HUES48 (cell line): ENCODE measurements around the gene CNTNAP2.
A peak's percentile ranks its signal among the peaks of the same experiment; 100 is the strongest.

ENCODE experiments used
- H3K27ac ChIP-seq: one replicate; pipeline ENCODE4 v1.7.0; 2013; ENCODE audit warnings: low read depth, low read length, inconsistent platforms
- H3K27me3 ChIP-seq: 2 replicates; pipeline ENCODE4 v1.6.1; 2013; ENCODE audit warnings: mild to moderate bottlenecking, low read length; ENCODE audit not compliant: control insufficient read depth, insufficient read depth
- H3K36me3 ChIP-seq: 2 replicates; pipeline ENCODE4 v1.6.1; 2013; ENCODE audit warnings: low read length; ENCODE audit not compliant: control insufficient read depth, insufficient read depth
- H3K4me1 ChIP-seq: 2 replicates; pipeline ENCODE4 v1.6.1; 2013; ENCODE audit warnings: mild to moderate bottlenecking, low read length; ENCODE audit not compliant: control insufficient read depth, insufficient read depth
- H3K4me3 ChIP-seq: 2 replicates; pipeline ENCODE4 v1.5.1; 2013; ENCODE audit warnings: mild to moderate bottlenecking, low read depth, low read length
- H3K9ac ChIP-seq: 2 replicates; pipeline ENCODE4 v1.6.1; 2013; ENCODE audit warnings: mild to moderate bottlenecking, low read depth, low read length, moderate library complexity
- H3K9me3 ChIP-seq: 2 replicates; pipeline ENCODE4 v1.6.1; 2013; ENCODE audit warnings: low read length; ENCODE audit not compliant: control insufficient read depth, insufficient read depth

Gene CNTNAP2

GRCh38 chr7:148241700-148242293, 2125.2 kb downstream of the CNTNAP2 start:
- Histone ChIP-seq H3K36me3 (no peaks in the 10 kb centered on the region), H3K4me3 (no peak overlapping the region), H3K9me3 (no peaks in the 10 kb centered on the region), H3K27ac (no peak overlapping the region), H3K9ac (no peak overlapping the region), H3K4me1 (no peaks in the 10 kb centered on the region), H3K27me3 (0 out of 2 replicates have a peak, but pooled peaks cover 2% of the 10 kb centered on the region)

GRCh38 chr7:148242294-148242821, 2125.8 kb downstream of the CNTNAP2 start:
- 0 out of 2 replicates have a peak, but pooled peaks cover 2% of the 10 kb centered on the region for H3K27me3 ChIP-seq
- H3K27ac ChIP-seq = no peak overlapping the region
- H3K9ac ChIP-seq = no peak overlapping the region
- no peaks in the 10 kb centered on the region for H3K4me1 ChIP-seq
- no peak overlapping the region; the same call in 1 of the 2 replicates for H3K4me3 ChIP-seq
- H3K36me3 ChIP-seq = no peaks in the 10 kb centered on the region
- H3K9me3 ChIP-seq = no peaks in the 10 kb centered on the region

- Histone ChIP-seq H3K4me1 (no peaks in the 10 kb centered on the region), H3K4me3 (no peak overlapping the region), H3K9me3 (peaks cover 4% of the 10 kb centered on the region), H3K36me3 (no peaks in the 10 kb centered on the region), H3K27me3 (0 out of 2 replicates have a peak, but pooled peaks cover 2% of the 10 kb centered on the region), H3K27ac (no peak overlapping the region), H3K9ac (no peak overlapping the region)
These were observed 2128.8 kb downstream of the CNTNAP2 start for GRCh38 chr7:148245381-148245780.

- peaks cover 21% of the 10 kb centered on the region for H3K9me3 ChIP-seq
These were observed 2137.0 kb downstream of the CNTNAP2 start for GRCh38 chr7:148253629-148254028.

DNA sequence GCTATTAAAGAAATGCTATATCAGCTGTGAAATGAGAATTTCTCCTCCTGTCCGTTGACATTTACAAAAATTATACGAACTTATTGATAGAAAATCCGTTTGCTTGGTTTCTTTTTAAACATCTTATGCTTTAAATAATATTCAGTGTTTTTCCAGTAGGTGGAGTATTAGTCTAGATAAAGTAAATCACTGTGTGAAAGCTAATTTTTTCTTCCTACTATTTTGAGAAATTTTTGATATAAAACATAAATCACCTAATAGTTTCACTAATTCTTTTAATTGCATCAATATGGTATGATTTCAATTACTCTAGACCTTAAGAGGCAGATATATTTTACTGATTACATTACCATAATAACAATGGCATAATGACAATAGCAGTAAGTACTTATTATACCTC, 2138.7 kb downstream of the CNTNAP2 start:
- Histone ChIP-seq H3K4me1 (no peaks in the 10 kb centered on the region), H3K27ac (no peak overlapping the region), H3K9me3 (peaks cover 18% of the 10 kb centered on the region), H3K36me3 (no peaks in the 10 kb centered on the region), H3K27me3 (no peaks in the 10 kb centered on the region), H3K9ac (no peak overlapping the region), H3K4me3 (no peak overlapping the region)

More at GRCh38 chr7:148253629-148254028, 2137.0 kb downstream of the CNTNAP2 start:
- no peaks in the 10 kb centered on the region for H3K27me3 ChIP-seq
- H3K27ac ChIP-seq = no peak overlapping the region
- no peaks in the 10 kb centered on the region for H3K4me1 ChIP-seq
- no peak overlapping the region for H3K9ac ChIP-seq
- H3K4me3 ChIP-seq = no peak overlapping the region
- no peaks in the 10 kb centered on the region for H3K36me3 ChIP-seq

GRCh38 chr7:148256433-148256832, 2139.8 kb downstream of the CNTNAP2 start:
- H3K4me1 ChIP-seq = no peaks in the 10 kb centered on the region
- peaks cover 7% of the 10 kb centered on the region for H3K9me3 ChIP-seq
- H3K36me3 ChIP-seq = no peaks in the 10 kb centered on the region
- H3K9ac ChIP-seq = no peak overlapping the region
- H3K27ac ChIP-seq = no peak overlapping the region
- H3K4me3 ChIP-seq = no peak overlapping the region
- no peaks in the 10 kb centered on the region for H3K27me3 ChIP-seq

GRCh38 chr7:148260599-148260998, 2144.0 kb downstream of the CNTNAP2 start:
- H3K4me1 ChIP-seq = peaks cover 7% of the 10 kb centered on the region
- no peak overlapping the region for H3K4me3 ChIP-seq
- no peaks in the 10 kb centered on the region for H3K27me3 ChIP-seq
- H3K9me3 ChIP-seq = no peaks in the 10 kb centered on the region
- no peak overlapping the region for H3K9ac ChIP-seq
- H3K27ac ChIP-seq = no peak overlapping the region
- H3K36me3 ChIP-seq = no peaks in the 10 kb centered on the region

- H3K9ac ChIP-seq = no peak overlapping the region
- H3K4me3 ChIP-seq = no peak overlapping the region
- H3K36me3 ChIP-seq = no peaks in the 10 kb centered on the region
- no peaks in the 10 kb centered on the region for H3K27me3 ChIP-seq
- H3K9me3 ChIP-seq = no peaks in the 10 kb centered on the region
- H3K4me1 ChIP-seq = peaks cover 7% of the 10 kb centered on the region
- no peak overlapping the region for H3K27ac ChIP-seq
These were observed 2144.9 kb downstream of the CNTNAP2 start for GRCh38 chr7:148261523-148261922.

DNA sequence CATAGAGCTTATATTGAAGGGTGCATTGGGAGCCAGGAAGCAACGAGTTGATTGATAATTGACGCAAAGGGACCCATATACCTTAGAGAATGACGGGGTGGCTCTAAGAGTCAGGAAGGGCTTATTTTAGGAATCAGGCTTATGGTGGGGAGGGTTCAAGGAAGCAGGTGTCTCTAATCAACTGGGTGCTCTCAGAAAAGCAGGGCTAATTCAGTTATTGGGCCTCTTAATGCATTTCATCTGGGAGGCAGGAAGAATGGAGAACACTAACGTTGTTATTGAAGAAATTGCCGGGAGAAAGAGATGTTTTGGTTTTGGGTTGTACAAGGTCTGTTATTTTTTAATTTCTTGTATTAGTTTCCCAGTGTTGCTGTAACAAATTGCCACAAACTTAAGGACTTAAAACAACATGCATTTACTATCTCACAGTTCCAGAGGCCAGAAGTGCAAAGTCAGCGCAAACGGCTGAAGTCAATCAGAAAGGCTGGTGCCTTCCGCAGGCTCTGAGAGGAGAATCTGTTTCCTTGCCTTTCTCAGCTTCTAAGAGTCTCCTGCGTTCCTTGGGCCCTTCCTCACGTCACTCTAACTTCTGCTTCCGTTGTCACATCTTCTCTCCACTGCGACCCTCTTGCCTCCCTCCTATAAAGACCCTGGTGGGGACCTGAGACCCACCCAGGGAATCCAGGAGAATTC, 2145.5 kb downstream of the CNTNAP2 start:
- Histone ChIP-seq H3K27me3 (no peaks in the 10 kb centered on the region), H3K9me3 (no peaks in the 10 kb centered on the region), H3K4me1 (peaks cover 7% of the 10 kb centered on the region), H3K4me3 (no peak overlapping the region), H3K9ac (no peak overlapping the region), H3K27ac (no peak overlapping the region), H3K36me3 (no peaks in the 10 kb centered on the region)

DNA sequence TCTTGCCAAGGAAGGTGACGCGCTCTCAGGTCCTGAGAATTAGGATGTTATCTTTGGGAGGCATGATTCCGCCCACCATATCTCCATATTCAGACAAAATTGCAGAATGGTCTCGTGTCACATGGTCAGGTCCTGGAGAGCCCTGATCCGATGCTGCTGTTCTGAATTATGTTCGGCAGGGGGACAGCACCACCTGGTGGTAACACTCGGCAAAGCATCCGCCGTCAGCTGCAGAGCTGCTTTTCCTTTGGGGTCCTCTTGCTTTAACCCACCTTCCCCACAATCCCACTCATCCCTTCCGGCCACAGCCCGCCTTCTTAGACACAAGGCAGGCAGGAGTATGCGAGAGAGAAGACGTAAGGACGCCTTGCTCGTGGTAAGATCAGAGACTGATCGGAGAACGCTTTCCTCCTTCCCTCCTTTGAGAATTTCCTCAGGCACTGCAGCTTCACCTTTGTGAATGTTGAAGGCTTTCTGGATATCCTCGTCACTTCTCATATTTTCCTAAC, 2146.2 kb downstream of the CNTNAP2 start:
- Histone ChIP-seq H3K4me1 (peaks cover 7% of the 10 kb centered on the region), H3K4me3 (no peak overlapping the region), H3K27ac (no peak overlapping the region), H3K9me3 (no peaks in the 10 kb centered on the region), H3K27me3 (no peaks in the 10 kb centered on the region), H3K9ac (no peak overlapping the region; the same call in 1 of the 2 replicates), H3K36me3 (no peaks in the 10 kb centered on the region)

DNA sequence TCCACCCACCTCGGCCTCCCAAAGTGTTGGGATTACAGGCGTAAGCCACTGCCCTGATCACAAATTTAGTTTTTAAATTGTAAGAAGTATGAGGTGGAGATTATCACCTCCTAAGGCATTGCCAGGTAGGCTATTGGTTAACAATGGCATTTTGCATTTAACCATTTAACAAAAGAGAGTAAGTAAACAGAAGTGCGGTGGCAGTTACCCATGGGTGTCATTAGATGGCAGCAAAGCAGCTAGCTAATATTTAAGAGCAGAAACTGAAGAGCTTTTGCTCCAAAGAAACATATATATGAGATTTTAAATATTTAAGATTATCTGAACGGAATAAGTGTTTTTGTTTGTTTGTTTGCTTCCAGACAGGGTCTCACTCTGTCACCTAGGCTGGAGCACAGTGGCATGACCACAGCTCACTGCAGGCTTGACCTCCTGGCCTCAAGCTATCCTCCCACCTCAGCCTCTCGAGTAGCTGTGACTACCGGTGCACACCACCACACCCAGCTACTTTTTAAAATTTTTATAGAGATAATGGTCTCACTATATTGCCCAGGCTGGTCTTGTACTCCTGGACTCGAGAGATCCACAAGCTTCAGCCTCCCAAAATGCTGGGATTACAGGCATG, 2148.4 kb downstream of the CNTNAP2 start:
- H3K27ac ChIP-seq = peak overlapping the region; percentile 37
- H3K36me3 ChIP-seq = no peaks in the 10 kb centered on the region
- no peak overlapping the region for H3K9ac ChIP-seq
- peaks cover 7% of the 10 kb centered on the region for H3K4me1 ChIP-seq
- no peak overlapping the region for H3K4me3 ChIP-seq
- H3K27me3 ChIP-seq = no peaks in the 10 kb centered on the region
- H3K9me3 ChIP-seq = no peaks in the 10 kb centered on the region
